Suprapubic skin (tissue), 4 donors: ENCODE data around the gene NRP1. TPM values are rescaled to one million over a fixed set of nuclear protein-coding genes. Genes with fewer than 3 reads are reported as not detected.

Experiments used
- DNase-seq, 2 donors: peaks; one replicate each; pipeline ENCODE4 v3.0.0-alpha.2; 2019; ENCODE audit warnings: low spot score in 2 of 2
- H3K27ac ChIP-seq: fragments of 200-600 bp; sonication (generic); one replicate; pipeline ENCODE4 v1.5.1; 2019
- H3K27me3 ChIP-seq: fragments of 200-600 bp; sonication (generic); one replicate; pipeline ENCODE4 v1.5.1; 2019
- H3K36me3 ChIP-seq: fragments of 200-600 bp; sonication (generic); one replicate; pipeline ENCODE4 v1.5.1; 2019
- H3K4me1 ChIP-seq: fragments of 200-600 bp; sonication (generic); one replicate; pipeline ENCODE4 v1.5.1; 2019
- H3K4me3 ChIP-seq: fragments of 200-600 bp; sonication (generic); one replicate; pipeline ENCODE4 v1.5.1; 2019; ENCODE audit warnings: mild to moderate bottlenecking
- H3K9me3 ChIP-seq: fragments of 200-600 bp; sonication (generic); one replicate; pipeline ENCODE4 v1.5.1; 2019
- EP300 ChIP-seq: sonication (generic); formaldehyde crosslinking; IDR thresholded peaks from one replicate; pipeline ENCODE4 v1.6.1; 2017; ENCODE audit warnings: antibody characterized with exemption
- POLR2A ChIP-seq, 2 donors: fragments of 450-650 bp; IDR thresholded peaks; one replicate each; pipeline ENCODE4 v1.6.1; 2017; ENCODE audit warnings: antibody characterized with exemption in 2 of 2, mild to moderate bottlenecking in 2 of 2, moderate library complexity in 2 of 2
- POLR2AphosphoS5 ChIP-seq, 3 donors: sonication (generic); formaldehyde crosslinking; IDR thresholded peaks; one replicate each; pipeline ENCODE4 v1.6.1; 2017; ENCODE audit warnings: antibody characterized with exemption in 3 of 3
- WGBS: methylation state at CpG from one replicate; pipeline ENCODE4 v1.1.5; 2018; 5-methylcytosine and 5-hydroxymethylcytosine counted together
- total RNA-seq, 4 donors: library from RNA; depleted of rRNA; stranded (reverse); fragments of >200 nt; gene quantifications; one replicate each; pipeline ENCODE4 v1.1.0, GENCODE V29; 2016
- TF ChIP-seq, protein P1 (sequence below), 2 donors: fragments of 200-600 bp in 1 of 2; fragments of 450-650 bp in 1 of 2; sonication (generic) in 1 of 2; IDR thresholded peaks; one replicate each; pipeline ENCODE4 v1.5.1; 2016 to 2019; ENCODE audit warnings: antibody characterized with exemption in 2 of 2, mild to moderate bottlenecking in 1 of 2, moderate library complexity in 1 of 2

NRP1 gene
- total RNA-seq, 4 donors from 2014 or later, result 9.5 to 23.7 (median 18.2) TPM

DNA sequence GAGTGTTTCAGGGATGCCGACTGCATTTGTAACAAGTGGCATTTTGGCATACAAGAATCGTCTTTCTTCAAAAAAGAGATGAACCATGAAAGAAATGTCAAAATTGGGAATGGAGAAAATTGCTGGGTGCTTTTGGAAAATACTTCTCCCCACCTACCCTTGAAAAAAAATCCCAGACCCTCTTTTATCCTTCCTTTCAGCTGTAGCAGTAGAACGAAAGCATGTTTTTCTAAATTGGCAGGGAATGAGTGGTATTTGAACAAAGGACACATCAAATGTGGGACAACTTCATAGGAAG, 187.5 kb downstream of the NRP1 start:
- Histone ChIP-seq H3K27me3 (no peaks in the 10 kb centered on the region), H3K4me3 (no peak overlapping the region), H3K4me1 (peaks cover 6% of the 10 kb centered on the region), H3K9me3 (no peaks in the 10 kb centered on the region), H3K27ac (no peak overlapping the region), H3K36me3 (no peaks in the 10 kb centered on the region)
- 89% methylated on average over 3 of the region's 3 CpGs for WGBS
- no peak for DNase-seq
- TF ChIP-seq POLR2A (IDR thresholded peaks at IDR 0.05), result no peak
- no peak for TF ChIP-seq POLR2AphosphoS5 (IDR thresholded peaks at IDR 0.05)
- TF ChIP-seq, protein P1, sequence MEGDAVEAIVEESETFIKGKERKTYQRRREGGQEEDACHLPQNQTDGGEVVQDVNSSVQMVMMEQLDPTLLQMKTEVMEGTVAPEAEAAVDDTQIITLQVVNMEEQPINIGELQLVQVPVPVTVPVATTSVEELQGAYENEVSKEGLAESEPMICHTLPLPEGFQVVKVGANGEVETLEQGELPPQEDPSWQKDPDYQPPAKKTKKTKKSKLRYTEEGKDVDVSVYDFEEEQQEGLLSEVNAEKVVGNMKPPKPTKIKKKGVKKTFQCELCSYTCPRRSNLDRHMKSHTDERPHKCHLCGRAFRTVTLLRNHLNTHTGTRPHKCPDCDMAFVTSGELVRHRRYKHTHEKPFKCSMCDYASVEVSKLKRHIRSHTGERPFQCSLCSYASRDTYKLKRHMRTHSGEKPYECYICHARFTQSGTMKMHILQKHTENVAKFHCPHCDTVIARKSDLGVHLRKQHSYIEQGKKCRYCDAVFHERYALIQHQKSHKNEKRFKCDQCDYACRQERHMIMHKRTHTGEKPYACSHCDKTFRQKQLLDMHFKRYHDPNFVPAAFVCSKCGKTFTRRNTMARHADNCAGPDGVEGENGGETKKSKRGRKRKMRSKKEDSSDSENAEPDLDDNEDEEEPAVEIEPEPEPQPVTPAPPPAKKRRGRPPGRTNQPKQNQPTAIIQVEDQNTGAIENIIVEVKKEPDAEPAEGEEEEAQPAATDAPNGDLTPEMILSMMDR (IDR thresholded peaks at IDR 0.05), result no peak
- TF ChIP-seq EP300, result no peak

DNA sequence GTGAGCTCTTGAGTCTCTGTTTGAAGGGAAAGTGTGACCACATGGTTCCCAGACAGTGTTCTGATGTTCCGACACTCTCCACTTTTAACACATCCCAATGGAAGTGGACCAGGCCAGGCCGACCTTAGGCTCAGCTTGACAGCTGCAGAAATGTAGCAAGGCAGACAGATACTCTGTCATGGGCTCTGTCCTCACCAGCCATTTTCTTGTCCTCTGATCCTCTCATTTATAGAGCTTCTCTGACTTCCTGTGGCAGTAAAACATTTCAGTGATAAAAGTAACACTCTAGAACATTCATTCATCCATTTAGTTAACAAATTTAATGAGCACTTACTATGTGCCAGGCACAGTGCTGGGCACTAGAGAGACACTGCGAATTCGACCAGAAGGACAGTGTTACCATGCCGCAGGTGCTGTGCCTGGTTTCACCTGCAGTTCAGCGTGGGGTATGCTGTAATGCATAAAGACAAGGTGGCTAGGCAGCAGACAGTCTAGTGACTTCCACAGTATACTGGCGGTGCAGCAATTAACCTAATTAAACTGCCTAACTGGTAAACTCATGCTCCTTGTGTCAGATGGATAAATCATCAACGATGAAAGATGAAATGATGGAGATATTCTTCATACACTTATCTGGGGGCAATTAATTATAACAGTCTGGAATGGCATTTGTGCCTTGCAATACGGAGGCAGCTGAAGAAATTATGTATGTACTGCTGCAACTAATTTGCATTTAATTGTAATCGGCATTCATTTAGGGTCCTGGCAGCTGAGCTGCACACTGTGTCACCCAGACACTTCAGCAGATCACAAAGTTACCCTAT, 188.1 kb downstream of the NRP1 start:
- H3K4me3 ChIP-seq, result no peak overlapping the region
- H3K27me3 ChIP-seq, result no peaks in the 10 kb centered on the region
- no peaks in the 10 kb centered on the region for H3K36me3 ChIP-seq
- 83% methylated on average over 10 of the region's 10 CpGs for WGBS
- no peak overlapping the region for H3K27ac ChIP-seq
- no peak for DNase-seq
- TF ChIP-seq, protein P1 (IDR thresholded peaks at IDR 0.05), result no peak
- TF ChIP-seq EP300 (no peak), POLR2AphosphoS5 (IDR thresholded peaks at IDR 0.05) (no peak), POLR2A (IDR thresholded peaks at IDR 0.05) (no peak)
- peaks cover 6% of the 10 kb centered on the region for H3K4me1 ChIP-seq
- no peaks in the 10 kb centered on the region for H3K9me3 ChIP-seq

DNA sequence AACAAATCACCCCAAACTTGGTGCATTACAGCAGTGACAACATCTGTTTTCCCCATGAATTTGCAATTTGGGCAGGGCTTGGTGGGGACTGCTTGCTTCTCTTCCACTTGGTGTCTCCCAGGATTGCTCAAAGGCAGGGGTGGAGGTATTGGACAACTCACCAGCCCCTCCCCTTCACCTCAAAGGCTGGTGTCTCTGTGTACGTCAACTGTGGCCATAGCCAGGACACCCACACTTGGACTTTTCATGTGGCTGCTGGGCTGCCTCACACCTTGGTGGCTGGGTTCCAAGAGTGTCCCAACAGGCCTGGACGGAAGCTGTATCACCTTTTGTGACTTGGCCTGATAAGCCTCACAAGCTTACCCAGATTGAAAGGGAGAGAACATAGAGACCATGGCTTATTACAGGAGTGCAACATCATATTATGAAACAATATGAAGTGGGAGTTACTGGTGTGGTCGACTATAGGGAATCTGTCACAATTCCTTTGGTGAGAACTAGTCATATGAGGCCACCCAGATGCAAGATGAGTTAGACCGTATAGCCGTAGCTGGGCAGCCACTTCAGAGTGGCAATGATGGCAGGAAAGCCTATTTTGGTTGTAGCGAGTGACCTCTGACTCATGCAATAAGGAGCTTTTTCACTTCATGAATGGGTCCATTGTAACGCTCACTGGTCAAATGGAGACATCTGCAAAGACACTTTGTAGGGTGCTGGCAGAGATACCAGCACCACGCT, 188.8 kb downstream of the NRP1 start:
- TF ChIP-seq, protein P1 (IDR thresholded peaks at IDR 0.05), result no peak
- TF ChIP-seq EP300 (no peak), POLR2AphosphoS5 (IDR thresholded peaks at IDR 0.05) (no peak), POLR2A (IDR thresholded peaks at IDR 0.05) (no peak)
- 92% methylated on average over 7 of the region's 8 CpGs for WGBS
- DNase-seq, result peak in 1 of 2 donors; percentile 38

DNA sequence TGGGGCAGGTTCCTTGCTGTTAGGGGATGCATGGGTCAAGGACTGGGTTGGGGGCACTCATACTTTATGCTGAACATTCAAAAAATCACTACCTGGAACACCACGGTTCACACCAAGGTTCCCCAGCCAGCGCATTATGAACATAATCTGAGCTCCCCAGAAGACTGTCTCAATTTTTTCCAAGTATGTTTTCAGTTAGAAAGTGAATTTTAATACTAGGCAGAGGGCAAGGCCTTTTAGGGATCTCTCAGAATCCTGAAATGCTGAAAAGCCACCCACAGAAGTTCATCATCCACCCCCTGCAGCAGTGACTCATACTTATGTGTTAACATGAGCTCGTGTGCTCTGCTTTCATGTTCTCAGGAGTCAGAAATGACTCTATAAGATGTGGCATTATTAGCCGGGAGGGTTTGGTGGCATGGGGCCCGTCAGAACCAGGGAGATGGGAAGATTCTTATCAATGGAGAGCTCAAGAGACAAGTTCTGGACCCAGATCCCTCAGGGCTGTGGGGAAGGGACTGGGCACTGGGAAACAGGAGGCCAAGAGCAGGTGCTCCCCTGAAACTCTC, 191.2 kb downstream of the NRP1 start:
- H3K36me3 ChIP-seq, result no peaks in the 10 kb centered on the region
- TF ChIP-seq EP300 (no peak), POLR2A (IDR thresholded peaks at IDR 0.05) (no peak), POLR2AphosphoS5 (IDR thresholded peaks at IDR 0.05) (no peak)
- TF ChIP-seq, protein P1 (IDR thresholded peaks at IDR 0.05), result no peak
- WGBS, result 59% methylated on average over 5 of the region's 5 CpGs
- H3K4me1 ChIP-seq, result peaks cover 6% of the 10 kb centered on the region
- no peaks in the 10 kb centered on the region for H3K9me3 ChIP-seq
- H3K27me3 ChIP-seq, result no peaks in the 10 kb centered on the region
- peak in 1 of 2 donors; percentile 37 for DNase-seq
- H3K27ac ChIP-seq, result no peak overlapping the region
- no peak overlapping the region for H3K4me3 ChIP-seq

More for the DNA sequence above, 188.8 kb downstream of the NRP1 start:
- Histone ChIP-seq H3K9me3 (no peaks in the 10 kb centered on the region), H3K36me3 (no peaks in the 10 kb centered on the region), H3K27me3 (no peaks in the 10 kb centered on the region), H3K4me1 (peaks cover 6% of the 10 kb centered on the region), H3K4me3 (no peak overlapping the region), H3K27ac (no peak overlapping the region)

DNA sequence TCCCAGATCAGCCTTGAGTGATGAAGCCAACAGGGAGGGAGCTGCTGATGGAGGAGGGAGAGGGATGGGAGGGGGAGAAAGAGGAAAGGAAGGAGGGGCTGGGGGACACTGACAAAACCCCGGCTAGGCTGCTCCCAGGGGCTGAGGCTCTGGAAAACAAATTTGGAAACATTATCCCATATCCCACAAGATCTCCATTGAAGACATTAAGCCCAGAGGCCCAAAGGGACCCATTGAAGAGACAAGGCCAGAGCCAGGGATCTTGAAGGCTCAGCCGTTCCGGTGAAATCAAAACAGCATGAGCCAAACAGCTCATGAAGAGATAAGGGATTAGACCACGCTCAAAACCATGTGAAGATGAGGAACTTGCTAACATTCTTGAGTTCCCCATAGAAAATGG, 192.2 kb downstream of the NRP1 start:
- Histone ChIP-seq H3K27me3 (no peaks in the 10 kb centered on the region), H3K4me3 (no peak overlapping the region), H3K27ac (no peak overlapping the region), H3K9me3 (no peaks in the 10 kb centered on the region), H3K36me3 (no peaks in the 10 kb centered on the region), H3K4me1 (peaks cover 7% of the 10 kb centered on the region)
- TF ChIP-seq POLR2AphosphoS5 (IDR thresholded peaks at IDR 0.05), result no peak
- TF ChIP-seq, protein P1 (IDR thresholded peaks at IDR 0.05), result no peak
- no peak for TF ChIP-seq EP300
- TF ChIP-seq POLR2A (IDR thresholded peaks at IDR 0.05), result no peak
- DNase-seq, result peak in 1 of 2 donors; percentile 29
- WGBS, result 67% methylated on average over 4 of the region's 4 CpGs
